ENCODE data around the gene CCDC81.
A peak's percentile ranks its signal among the peaks of the same experiment; 100 is the strongest.

CCDC81 gene

DNA sequence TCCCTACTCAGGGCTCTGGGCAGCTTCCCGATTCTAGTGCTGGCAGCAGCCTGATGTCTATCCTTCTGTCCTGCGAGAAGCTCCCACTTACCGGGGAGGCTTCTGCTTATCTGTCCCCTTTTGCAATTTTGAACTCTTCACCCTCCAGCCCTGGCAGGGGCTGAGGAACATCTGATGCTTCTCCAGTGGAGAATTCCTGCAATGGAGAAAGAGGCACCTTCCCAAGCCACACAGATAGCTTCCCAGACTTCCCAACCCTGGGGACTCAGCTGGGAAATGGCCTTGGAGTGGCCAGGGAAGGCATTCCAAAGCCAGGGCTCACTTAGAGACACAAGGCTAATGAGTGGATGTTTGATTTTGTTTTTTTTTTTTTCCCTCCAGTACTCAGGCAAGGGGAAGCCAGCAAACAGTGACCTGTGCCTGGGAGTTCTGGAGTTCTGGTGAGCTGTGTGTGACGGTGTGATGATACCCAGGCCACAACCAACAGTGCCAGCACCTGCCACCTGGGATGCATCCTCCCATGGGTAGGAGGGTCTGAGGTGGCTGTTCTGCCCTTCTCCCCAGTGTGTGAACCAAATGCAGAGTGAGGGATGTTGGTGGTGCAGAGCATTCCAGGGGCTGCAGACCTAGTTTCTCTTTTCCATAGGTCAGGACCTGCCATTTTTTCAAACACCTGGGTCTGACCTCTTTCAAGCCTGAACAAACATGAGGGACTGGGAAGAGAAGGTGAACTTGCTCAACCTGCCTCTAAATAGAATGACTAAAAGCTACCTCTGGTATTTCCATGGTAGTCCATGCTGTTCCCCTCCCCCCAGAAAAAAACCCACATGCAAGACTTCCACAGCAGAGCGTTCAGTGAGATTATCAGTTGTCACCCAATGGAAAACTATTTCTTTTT lies 95.1 kb downstream of the CCDC81 start:
- DNase-seq, result peak; percentile 85

Measured in islet precursor cell (in vitro differentiated cells).